ENCODE results near the gene TBC1D10A.

The TBC1D10A gene

GRCh38 chr22:30318799-30319419 lies 7.8 kb downstream of the TBC1D10A start:
- TF ChIP-seq CTCF (IDR thresholded peaks at IDR 0.05; ENCODE audit: low read depth, low read length), result no peak
- H3K4me3 ChIP-seq (ENCODE audit: low read depth, low read length), result no peak overlapping the region

GRCh38 chr22:30317778-30318177 lies 9.0 kb downstream of the TBC1D10A start:
- no peak overlapping the region for H3K4me3 ChIP-seq (ENCODE audit: low read depth, low read length)
- no peak for TF ChIP-seq CTCF (IDR thresholded peaks at IDR 0.05; ENCODE audit: low read depth, low read length)

GRCh38 chr22:30315962-30316576 lies 10.7 kb downstream of the TBC1D10A start:
- no peak overlapping the region for H3K4me3 ChIP-seq (ENCODE audit: low read depth, low read length)
- TF ChIP-seq CTCF (IDR thresholded peaks at IDR 0.05; ENCODE audit: low read depth, low read length), result no peak

- no peak for TF ChIP-seq CTCF (IDR thresholded peaks at IDR 0.05; ENCODE audit: low read depth, low read length)
- H3K4me3 ChIP-seq (ENCODE audit: low read depth, low read length), result no peak overlapping the region
Observed at GRCh38 chr22:30314915-30315314, 11.8 kb downstream of the TBC1D10A start.

GRCh38 chr22:30313527-30314363 lies 13.0 kb downstream of the TBC1D10A start:
- no peak overlapping the region for H3K4me3 ChIP-seq (ENCODE audit: low read depth, low read length)
- no peak for TF ChIP-seq CTCF (IDR thresholded peaks at IDR 0.05; ENCODE audit: low read depth, low read length)

GRCh38 chr22:30312053-30312452 lies 14.7 kb downstream of the TBC1D10A start:
- no peak overlapping the region for H3K4me3 ChIP-seq (ENCODE audit: low read depth, low read length)

More at GRCh38 chr22:30312053-30312452, 14.7 kb downstream of the TBC1D10A start:
- TF ChIP-seq CTCF (IDR thresholded peaks at IDR 0.05; ENCODE audit: low read depth, low read length), result no peak

Data from WI38 (cell line).